ENCODE results near the gene TFAP2B.

TFAP2B gene

GRCh38 chr6:50825375-50826036, 6.8 kb downstream of the TFAP2B start:
- no peak for DNase-seq (ENCODE audit: low spot score)

- DNase-seq (ENCODE audit: low spot score) = no peak
Observed at GRCh38 chr6:50826037-50826761, 7.5 kb downstream of the TFAP2B start.

GRCh38 chr6:50826803-50827202, 8.1 kb downstream of the TFAP2B start:
- no peak for DNase-seq (ENCODE audit: low spot score)

- DNase-seq (ENCODE audit: low spot score) = no peak
Observed at GRCh38 chr6:50829049-50829448, 10.4 kb downstream of the TFAP2B start.

- DNase-seq (ENCODE audit: low spot score) = no peak
Observed at GRCh38 chr6:50829898-50830444, 11.3 kb downstream of the TFAP2B start.

GRCh38 chr6:50831186-50831585, 12.5 kb downstream of the TFAP2B start:
- no peak for DNase-seq (ENCODE audit: low spot score)

- no peak for DNase-seq (ENCODE audit: low spot score)
Observed at GRCh38 chr6:50832912-50833311, 14.2 kb downstream of the TFAP2B start.

- no peak for DNase-seq (ENCODE audit: low spot score)
Observed at GRCh38 chr6:50834929-50835410, 16.3 kb downstream of the TFAP2B start.

GRCh38 chr6:50836231-50836630, 17.6 kb downstream of the TFAP2B start:
- DNase-seq (ENCODE audit: low spot score) = no peak

GRCh38 chr6:50837589-50838445, 19.1 kb downstream of the TFAP2B start:
- DNase-seq (ENCODE audit: low spot score) = no peak

GRCh38 chr6:50840112-50840810, 21.6 kb downstream of the TFAP2B start:
- DNase-seq (ENCODE audit: low spot score) = no peak

- DNase-seq (ENCODE audit: low spot score) = no peak
Observed at GRCh38 chr6:50840811-50841192, 22.1 kb downstream of the TFAP2B start.

GRCh38 chr6:50842446-50842845, 23.8 kb downstream of the TFAP2B start:
- DNase-seq (ENCODE audit: low spot score) = no peak

GRCh38 chr6:50842861-50843384, 24.3 kb downstream of the TFAP2B start:
- DNase-seq (ENCODE audit: low spot score) = no peak

GRCh38 chr6:50843842-50844241, 25.2 kb downstream of the TFAP2B start:
- DNase-seq (ENCODE audit: low spot score) = no peak

GRCh38 chr6:50845499-50846143, 26.9 kb downstream of the TFAP2B start:
- DNase-seq (ENCODE audit: low spot score) = no peak

GRCh38 chr6:50846144-50846851, 27.6 kb downstream of the TFAP2B start:
- no peak for DNase-seq (ENCODE audit: low spot score)

GRCh38 chr6:50846852-50847155, 28.1 kb downstream of the TFAP2B start:
- no peak for DNase-seq (ENCODE audit: low spot score)

GRCh38 chr6:50847890-50848594, 29.4 kb downstream of the TFAP2B start:
- no peak for DNase-seq (ENCODE audit: low spot score)
